Mucosa of gallbladder (tissue), 1 donor: ENCODE results near the gene NCAPH2. TPM values are rescaled to one million over a fixed set of nuclear protein-coding genes. Genes with fewer than 3 reads are reported as not detected.

Source experiments
- DNase-seq: peaks from one replicate; pipeline ENCODE4 v3.0.0-alpha.2; 2020; ENCODE audit warnings: low spot score
- total RNA-seq: library from RNA; stranded (reverse); gene quantifications from one replicate; pipeline ENCODE4 v1.2.1, GENCODE V29; 2021
- donor health status: DM: no; HTN: no; CAD: no.

Gene NCAPH2
- total RNA-seq, 1 donor from 2014 or later, result 35.2 TPM

DNA sequence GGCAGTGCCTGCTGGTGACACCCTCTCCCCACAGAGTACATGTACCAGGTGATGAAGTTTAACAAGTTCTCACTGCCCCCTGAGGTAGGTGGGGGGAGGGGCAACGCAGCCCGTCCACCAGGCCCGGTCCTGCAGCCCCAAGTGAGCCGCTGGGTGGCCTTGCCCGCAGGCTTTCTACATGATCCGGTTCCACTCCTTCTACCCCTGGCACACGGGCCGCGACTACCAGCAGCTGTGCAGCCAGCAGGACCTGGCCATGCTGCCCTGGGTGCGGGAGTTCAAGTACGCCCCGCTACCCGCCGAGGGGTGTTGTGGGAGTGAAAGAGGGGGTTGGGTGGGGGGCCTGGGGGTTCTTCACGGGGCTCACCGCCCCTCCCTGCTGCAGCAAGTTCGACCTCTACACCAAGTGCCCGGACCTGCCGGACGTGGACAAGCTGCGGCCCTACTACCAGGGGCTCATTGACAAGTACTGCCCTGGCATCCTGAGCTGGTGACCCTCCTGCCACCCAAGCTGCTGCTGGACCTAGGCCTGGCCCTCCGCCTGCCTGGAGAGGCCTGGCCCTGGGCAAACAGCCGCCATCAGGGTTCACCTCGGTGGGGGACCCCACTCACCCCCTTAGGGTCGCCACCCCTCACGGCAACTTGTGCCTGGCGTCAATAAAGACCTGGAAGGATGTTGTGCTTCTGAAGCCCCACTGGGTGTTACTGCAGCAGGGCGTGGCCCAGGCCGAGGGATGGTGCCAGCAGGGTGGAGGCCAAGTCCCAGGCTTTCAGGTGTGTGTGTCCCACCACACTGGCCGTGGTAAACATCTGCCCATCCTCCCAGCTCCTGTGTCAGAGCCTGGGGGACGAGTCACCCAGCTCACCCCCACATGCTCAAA is 18.4 kb upstream of the NCAPH2 start:
- DNase-seq, result no peak

GRCh38 chr22:50490531-50491308 is 17.3 kb upstream of the NCAPH2 start:
- DNase-seq, result no peak

DNA sequence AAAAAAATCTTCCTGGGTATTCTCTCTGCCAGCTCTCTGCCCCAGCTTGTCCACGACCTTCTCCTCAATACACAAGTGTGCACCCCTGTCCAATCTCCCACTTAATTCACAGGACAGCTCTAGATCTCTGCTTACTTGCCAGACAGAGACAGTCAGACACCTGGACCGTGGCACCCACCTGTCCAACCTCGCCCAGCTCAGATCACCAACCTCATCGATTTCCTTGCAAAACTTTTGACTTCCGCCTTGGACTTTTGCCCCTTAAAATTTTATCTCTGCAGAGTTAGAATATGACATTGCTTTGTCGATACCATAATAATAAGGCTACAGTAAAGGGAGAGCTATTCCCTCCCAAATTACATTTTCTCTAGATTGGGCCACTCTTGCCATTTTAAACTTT is 10.9 kb upstream of the NCAPH2 start:
- DNase-seq, result peak; percentile 46

GRCh38 chr22:50498322-50498890 is 9.6 kb upstream of the NCAPH2 start:
- DNase-seq, result peak; percentile 79

DNA sequence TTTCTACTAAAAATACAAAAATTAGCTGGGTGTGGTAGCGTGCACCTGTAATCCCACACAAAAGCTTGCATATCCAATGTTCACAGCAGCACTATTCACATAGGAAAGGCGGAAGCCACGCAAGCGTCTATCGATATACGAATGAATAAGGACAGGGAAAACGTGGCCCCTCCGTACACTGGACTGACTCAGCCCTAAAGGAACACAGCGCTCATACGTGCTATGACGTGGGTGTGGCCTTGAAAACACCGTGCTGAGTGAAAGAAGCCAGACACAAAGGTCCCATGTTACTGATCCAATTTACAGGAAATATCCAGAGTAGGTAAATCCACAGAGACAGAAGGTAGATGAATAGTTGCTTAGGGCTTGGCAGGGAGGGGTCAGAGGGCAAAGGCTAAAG is 7.6 kb upstream of the NCAPH2 start:
- no peak for DNase-seq

DNA sequence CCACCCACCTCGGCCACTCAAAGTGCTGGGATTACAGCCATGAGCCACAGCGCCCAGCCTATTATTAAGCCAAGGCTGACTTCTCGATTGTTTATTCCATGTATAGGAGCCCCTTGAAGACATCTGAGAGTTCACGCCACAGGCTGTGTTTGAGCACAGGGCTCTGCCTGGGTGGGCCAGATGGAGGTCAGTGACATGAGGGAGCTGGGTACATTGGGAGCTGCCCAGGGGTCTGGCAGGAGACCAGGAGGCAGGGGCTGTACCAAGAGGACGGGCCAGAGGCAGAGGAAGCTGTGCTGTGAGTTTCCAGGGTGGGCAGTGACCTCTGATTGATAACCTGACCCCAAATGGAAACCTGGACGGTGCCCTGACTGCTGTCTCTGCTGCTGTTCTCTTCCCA is 5.9 kb upstream of the NCAPH2 start:
- DNase-seq, result no peak

GRCh38 chr22:50502628-50503474 is 5.2 kb upstream of the NCAPH2 start:
- no peak for DNase-seq

DNA sequence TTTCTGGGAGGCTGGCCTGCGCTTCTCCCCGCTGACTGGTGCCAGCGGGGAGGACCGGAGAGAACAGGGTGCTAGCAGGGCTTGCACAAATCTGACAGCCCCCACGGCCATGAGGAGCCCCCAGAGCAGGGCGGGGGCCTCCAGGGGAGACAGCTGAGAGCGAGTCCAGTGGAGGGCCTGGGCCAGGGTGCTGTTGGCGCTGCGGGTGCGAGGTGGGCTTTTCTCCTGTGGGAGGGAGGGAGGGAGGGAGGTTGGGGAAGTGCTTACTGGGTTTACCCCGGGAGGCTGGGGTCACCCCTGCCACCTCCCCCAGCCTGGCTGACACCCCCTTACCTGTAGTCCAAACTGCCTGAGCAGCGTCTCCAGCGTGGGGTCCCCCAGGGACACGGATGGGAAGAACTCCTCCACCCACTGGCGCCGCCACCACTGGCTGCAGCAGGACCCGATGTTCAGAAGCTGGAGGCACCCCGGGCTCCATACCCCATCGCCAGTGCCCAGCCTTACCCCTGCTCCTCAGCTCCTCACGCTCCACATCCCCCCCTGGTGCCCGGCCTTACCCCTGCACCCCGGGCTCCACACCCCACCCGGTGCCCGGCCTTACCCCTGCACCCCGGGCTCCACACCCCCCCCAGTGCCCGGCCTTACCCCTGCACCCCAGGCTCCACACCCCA is 4.4 kb upstream of the NCAPH2 start:
- no peak for DNase-seq

GRCh38 chr22:50504369-50505211 is 3.4 kb upstream of the NCAPH2 start:
- DNase-seq, result no peak

DNA sequence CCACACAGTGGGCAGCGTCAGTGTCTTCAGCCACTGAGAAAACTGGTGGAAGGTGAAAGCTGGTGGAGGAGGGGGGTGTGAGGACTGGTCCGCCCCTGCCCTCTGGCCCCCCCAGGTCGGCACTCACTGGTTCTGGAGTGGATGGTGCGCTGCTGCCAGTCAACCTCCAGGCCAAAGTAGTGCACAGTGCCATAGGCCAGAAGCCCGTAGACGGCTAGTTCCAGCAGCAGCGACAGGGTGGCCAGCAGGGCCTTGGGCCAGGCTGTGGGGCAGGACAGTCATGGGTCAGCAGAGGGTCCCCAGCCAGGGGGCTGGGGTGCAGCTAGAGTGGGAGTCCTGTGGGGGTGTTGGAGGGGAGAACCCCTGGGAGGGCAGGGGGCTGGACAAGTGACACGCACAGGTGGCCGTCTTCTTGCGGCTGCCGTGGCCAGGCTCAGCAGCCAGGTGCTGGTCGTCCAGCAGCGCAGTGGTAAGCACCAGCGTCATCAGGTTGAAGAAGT is 2.7 kb upstream of the NCAPH2 start:
- no peak for DNase-seq

- no peak for DNase-seq
Observed at GRCh38 chr22:50505776-50506610, 2.0 kb upstream of the NCAPH2 start.

DNA sequence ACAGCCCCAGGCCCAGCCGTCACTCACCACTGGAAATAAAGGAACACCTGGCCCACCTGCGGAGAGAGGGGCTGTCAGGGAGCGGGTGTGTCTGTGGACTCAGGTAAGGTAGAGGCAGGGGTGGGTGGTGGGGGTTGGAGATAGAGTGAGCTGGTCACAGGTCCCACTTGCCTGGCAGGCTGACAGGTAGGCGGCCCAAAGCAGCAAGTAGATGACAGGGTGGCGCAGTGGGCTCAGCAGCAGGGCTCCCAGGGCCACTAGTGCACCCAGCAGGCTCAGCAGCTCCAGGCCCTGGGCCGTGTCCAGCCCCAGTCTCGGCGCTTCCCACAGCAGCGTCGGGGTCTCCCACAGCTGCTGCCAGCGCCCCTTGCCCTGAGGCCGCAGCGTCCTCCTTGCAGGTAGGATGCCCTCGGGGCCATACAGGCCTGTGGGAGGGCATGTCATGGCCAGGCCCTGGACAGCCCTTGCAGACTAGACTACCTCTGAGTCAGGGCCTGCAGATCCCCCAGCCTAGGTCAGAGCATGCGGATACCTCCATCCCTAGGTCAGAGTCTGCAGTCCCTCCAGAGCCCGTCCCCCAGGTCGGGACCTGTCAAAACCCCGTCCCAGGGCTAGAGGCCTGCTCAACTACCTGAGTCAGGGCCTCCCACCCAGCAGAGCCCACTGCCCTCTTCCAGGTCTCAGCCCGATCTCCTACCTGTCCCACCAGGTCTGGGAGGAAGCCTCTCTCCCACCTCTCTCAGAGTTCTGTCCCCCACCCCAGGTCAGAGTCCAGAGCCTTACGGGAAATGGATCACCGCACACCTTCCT is 1.2 kb upstream of the NCAPH2 start:
- no peak for DNase-seq

DNA sequence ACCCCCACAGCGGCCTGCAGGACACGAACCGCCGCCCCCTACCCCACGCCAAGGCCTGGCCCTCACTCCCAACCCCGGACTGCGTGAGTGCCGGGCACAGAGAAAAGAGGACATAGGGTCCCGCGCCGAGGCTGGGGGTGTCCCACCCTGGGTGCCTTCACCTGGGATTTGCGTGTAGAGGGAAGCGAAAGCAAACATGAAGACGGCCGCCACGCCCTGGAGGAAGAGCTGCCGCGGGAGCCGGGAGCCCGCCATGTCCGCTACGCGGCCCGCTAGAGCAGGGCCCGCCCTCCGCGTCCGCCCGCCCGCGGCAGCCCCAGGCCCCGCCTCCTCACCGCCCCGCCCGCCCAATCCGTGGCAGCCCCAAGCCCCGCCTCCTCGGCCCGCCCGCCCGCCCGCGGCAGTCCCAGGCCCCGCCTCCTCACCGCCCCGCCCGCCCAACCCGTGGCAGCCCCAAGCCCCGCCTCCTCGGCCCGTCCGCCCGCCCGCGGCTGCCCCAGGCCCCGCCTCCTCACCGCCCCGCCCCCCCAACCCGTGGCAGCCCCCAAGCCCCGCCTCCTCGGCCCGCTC is 518 bp upstream of the NCAPH2 start, which contains the start of gene LMF2:
LMF2 (minus strand) TSS at position 282 of the 570 bp plus-strand sequence; CDS start at position 255, 27 bp downstream.
- peak; percentile 93 for DNase-seq

DNA sequence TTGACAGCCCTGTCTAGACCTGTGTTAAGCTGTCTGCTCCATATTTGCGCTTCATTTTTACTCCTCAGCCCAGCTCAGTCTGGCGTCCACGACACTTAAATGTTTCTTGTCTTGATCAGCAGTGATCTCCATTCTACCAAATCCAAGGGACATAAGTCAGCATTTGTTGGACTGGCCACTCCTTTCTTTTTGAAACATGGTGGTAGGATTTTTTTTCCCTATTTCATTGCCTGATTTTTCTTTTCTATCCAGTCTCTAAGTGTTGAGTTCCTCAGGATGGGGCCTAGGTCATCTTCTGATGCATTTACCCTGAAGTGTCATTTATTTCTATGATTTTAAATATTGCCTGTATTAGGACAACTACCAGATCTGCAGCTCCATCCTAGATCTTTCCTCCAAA is 873 bp downstream of the NCAPH2 start:
- DNase-seq, result no peak

- DNase-seq, result no peak
Observed at GRCh38 chr22:50513175-50513574, 5.2 kb downstream of the NCAPH2 start.

DNA sequence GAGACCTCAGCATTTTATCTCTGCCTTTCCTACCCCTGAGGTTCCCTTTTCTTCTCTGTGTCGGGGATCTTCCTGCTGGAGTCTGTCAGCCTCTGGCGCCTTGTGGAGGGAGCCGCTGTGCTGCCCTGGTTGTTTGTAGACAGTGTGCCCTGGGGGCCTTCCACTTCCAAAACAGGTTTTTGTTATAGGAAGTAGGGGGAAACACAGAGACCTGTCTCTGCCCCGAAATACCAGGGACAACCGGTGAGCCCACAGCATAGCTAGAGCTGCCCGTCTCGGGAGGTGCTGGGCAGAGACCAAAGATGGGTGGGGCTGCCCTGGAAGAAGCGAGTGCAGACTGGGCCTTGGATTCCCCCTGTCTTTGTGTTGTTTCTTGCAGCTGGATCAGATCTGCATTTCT is 8.0 kb downstream of the NCAPH2 start:
- no peak for DNase-seq

GRCh38 chr22:50516891-50517290 is 8.9 kb downstream of the NCAPH2 start:
- DNase-seq, result no peak
